ENCODE data around the gene ZFX. TPM values are rescaled to one million over a fixed set of nuclear protein-coding genes. Genes with fewer than 3 reads are reported as not detected.

Gene ZFX
- total and polyA plus RNA-seq, 5 experiments from 2014 or later, result 30.3 to 75.1 (median 32.4) TPM

GRCh38 chrX:24207826-24208225 lies 58.3 kb downstream of the ZFX start:
- H3K9me3 Mint-ChIP-seq, result no peaks in the 10 kb centered on the region
- H3K36me3 Mint-ChIP-seq, result peaks cover 1 to 63% (median 10%) of the 10 kb centered on the region in 3 donors
- H3K4me1 Mint-ChIP-seq, result peaks cover 8 to 27% (median 18%) of the 10 kb centered on the region in 4 donors
- POLR2A ChIA-PET, result no interaction called here
- no peak overlapping the region for H3K4me3 Mint-ChIP-seq
- H3K27me3 Mint-ChIP-seq, result no peaks in the 10 kb centered on the region
- H3K27ac Mint-ChIP-seq, result peak overlapping the region in 1 of 10 donors; percentile 0
- no peak for ATAC-seq
- no peak for DNase-seq

GRCh38 chrX:24208496-24209240 lies 59.1 kb downstream of the ZFX start:
- Mint-ChIP-seq H3K4me1 (peaks cover under 1 to 19% (median 10%) of the 10 kb centered on the region in 4 donors), H3K36me3 (peaks cover 1 to 54% (median 10%) of the 10 kb centered on the region in 3 donors), H3K27me3 (no peaks in the 10 kb centered on the region), H3K27ac (no peak overlapping the region), H3K9me3 (no peaks in the 10 kb centered on the region), H3K4me3 (no peak overlapping the region)
- ATAC-seq (no peak), DNase-seq (no peak)
- POLR2A ChIA-PET, result no interaction called here

GRCh38 chrX:24210190-24210589 lies 60.7 kb downstream of the ZFX start:
- POLR2A ChIA-PET, result no interaction called here
- Mint-ChIP-seq H3K27me3 (no peaks in the 10 kb centered on the region), H3K9me3 (no peaks in the 10 kb centered on the region), H3K4me3 (no peak overlapping the region), H3K36me3 (peaks cover 1 to 50% (median 10%) of the 10 kb centered on the region in 3 donors), H3K4me1 (peaks cover 0 to 6% (median 2%) of the 10 kb centered on the region in 4 donors), H3K27ac (peak overlapping the region in 1 of 10 donors; percentile 48)
- ATAC-seq (no peak), DNase-seq (no peak)

GRCh38 chrX:24214568-24214967 lies 65.0 kb downstream of the ZFX start:
- Mint-ChIP-seq H3K36me3 (peaks cover 1 to 26% (median 4%) of the 10 kb centered on the region in 3 donors), H3K27ac (peak overlapping the region in 2 of 10 donors; percentile 28 to 34), H3K4me1 (peaks cover 0 to 11% (median 5%) of the 10 kb centered on the region in 4 donors), H3K27me3 (no peaks in the 10 kb centered on the region), H3K9me3 (no peaks in the 10 kb centered on the region), H3K4me3 (no peak overlapping the region)
- ATAC-seq (no peak), DNase-seq (no peak)
- POLR2A ChIA-PET, result no interaction called here

GRCh38 chrX:24215272-24215671 lies 65.7 kb downstream of the ZFX start:
- peaks cover 0 to 11% (median 5%) of the 10 kb centered on the region in 4 donors for H3K4me1 Mint-ChIP-seq
- no peak for ATAC-seq
- POLR2A ChIA-PET, result no interaction called here
- no peaks in the 10 kb centered on the region for H3K27me3 Mint-ChIP-seq
- no peaks in the 10 kb centered on the region for H3K9me3 Mint-ChIP-seq
- H3K4me3 Mint-ChIP-seq, result no peak overlapping the region
- H3K27ac Mint-ChIP-seq, result peak overlapping the region in 2 of 10 donors; percentile 12
- no peak for DNase-seq
- H3K36me3 Mint-ChIP-seq, result peaks cover 0 to 20% (median 4%) of the 10 kb centered on the region in 3 donors

- no peaks in the 10 kb centered on the region for H3K9me3 Mint-ChIP-seq
- POLR2A ChIA-PET, result no interaction called here
- DNase-seq, result no peak
- peak overlapping the region in 6 of 10 donors; percentile 2 to 74 (median 48) for H3K27ac Mint-ChIP-seq
- ATAC-seq, result no peak
- peaks cover 0 to 11% (median 5%) of the 10 kb centered on the region in 4 donors for H3K4me1 Mint-ChIP-seq
- peaks cover 0 to 12% (median 0%) of the 10 kb centered on the region in 3 donors for H3K36me3 Mint-ChIP-seq
- no peak overlapping the region for H3K4me3 Mint-ChIP-seq
- no peaks in the 10 kb centered on the region for H3K27me3 Mint-ChIP-seq
Observed at GRCh38 chrX:24216037-24216436, 66.5 kb downstream of the ZFX start.

- Mint-ChIP-seq H3K27ac (peak overlapping the region in 8 of 10 donors; percentile 16 to 80 (median 48)), H3K4me3 (no peak overlapping the region), H3K27me3 (no peaks in the 10 kb centered on the region), H3K4me1 (peaks cover 0 to 11% (median 5%) of the 10 kb centered on the region in 4 donors), H3K9me3 (no peaks in the 10 kb centered on the region), H3K36me3 (peaks cover 0 to 6% (median 0%) of the 10 kb centered on the region in 3 donors)
- DNase-seq (no peak), ATAC-seq (no peak)
- POLR2A ChIA-PET, result no interaction called here
Observed at GRCh38 chrX:24216827-24217226, 67.3 kb downstream of the ZFX start.

GRCh38 chrX:24219320-24219719 lies 69.8 kb downstream of the ZFX start:
- Mint-ChIP-seq H3K4me3 (no peak overlapping the region), H3K9me3 (no peaks in the 10 kb centered on the region), H3K27ac (peak overlapping the region in 3 of 10 donors; percentile 5 to 71 (median 57)), H3K36me3 (peaks cover 0 to 4% (median 0%) of the 10 kb centered on the region in 3 donors), H3K4me1 (peaks cover 0 to 11% (median 5%) of the 10 kb centered on the region in 4 donors), H3K27me3 (no peaks in the 10 kb centered on the region)
- POLR2A ChIA-PET, result no interaction called here
- ATAC-seq (no peak), DNase-seq (no peak)

- Mint-ChIP-seq H3K4me1 (peaks cover 0 to 1% (median 0%) of the 10 kb centered on the region in 4 donors), H3K36me3 (peaks cover 0 to 7% (median 2%) of the 10 kb centered on the region in 3 donors), H3K27me3 (no peaks in the 10 kb centered on the region), H3K9me3 (peaks cover 0 to 13% (median 0%) of the 10 kb centered on the region in 9 donors), H3K27ac (no peak overlapping the region), H3K4me3 (no peak overlapping the region)
- POLR2A ChIA-PET, result no interaction called here
- DNase-seq, result no peak
- no peak for ATAC-seq
Observed at GRCh38 chrX:24221872-24222271, 72.3 kb downstream of the ZFX start.

GRCh38 chrX:24225265-24225664 lies 75.7 kb downstream of the ZFX start:
- Mint-ChIP-seq H3K9me3 (peaks cover 0 to 13% (median 0%) of the 10 kb centered on the region in 9 donors), H3K27ac (no peak overlapping the region), H3K27me3 (no peaks in the 10 kb centered on the region), H3K4me3 (no peak overlapping the region), H3K4me1 (no peaks in the 10 kb centered on the region), H3K36me3 (peaks cover 0 to 7% (median 2%) of the 10 kb centered on the region in 3 donors)
- ATAC-seq (no peak), DNase-seq (no peak)
- POLR2A ChIA-PET, result no interaction called here

- Mint-ChIP-seq H3K4me3 (no peak overlapping the region), H3K27me3 (no peaks in the 10 kb centered on the region), H3K4me1 (no peaks in the 10 kb centered on the region), H3K27ac (no peak overlapping the region), H3K36me3 (peaks cover 0 to 7% (median 2%) of the 10 kb centered on the region in 3 donors), H3K9me3 (peaks cover 0 to 13% (median 0%) of the 10 kb centered on the region in 9 donors)
- no peak for DNase-seq
- POLR2A ChIA-PET, result no interaction called here
- no peak for ATAC-seq
Observed at GRCh38 chrX:24226176-24226575, 76.6 kb downstream of the ZFX start.

- Mint-ChIP-seq H3K4me1 (no peaks in the 10 kb centered on the region), H3K36me3 (peaks cover 0 to 7% (median 2%) of the 10 kb centered on the region in 3 donors), H3K27me3 (no peaks in the 10 kb centered on the region), H3K27ac (no peak overlapping the region), H3K9me3 (peaks cover 0 to 13% (median 0%) of the 10 kb centered on the region in 9 donors), H3K4me3 (no peak overlapping the region)
- POLR2A ChIA-PET, result no interaction called here
- DNase-seq, result no peak
- no peak for ATAC-seq
Observed at GRCh38 chrX:24228596-24228995, 79.1 kb downstream of the ZFX start.

- Mint-ChIP-seq H3K4me3 (no peak overlapping the region), H3K27me3 (no peaks in the 10 kb centered on the region), H3K27ac (no peak overlapping the region), H3K9me3 (peaks cover 0 to 13% (median 0%) of the 10 kb centered on the region in 9 donors), H3K36me3 (peaks cover 0 to 7% (median 2%) of the 10 kb centered on the region in 3 donors), H3K4me1 (no peaks in the 10 kb centered on the region)
- ATAC-seq, result no peak
- no peak for DNase-seq
- POLR2A ChIA-PET, result no interaction called here
Observed at GRCh38 chrX:24229400-24229879, 79.9 kb downstream of the ZFX start.

Measured in naive thymus-derived CD8-positive, alpha-beta T cell (primary cell).